SU-DHL-6 (cell line): Measurements from ENCODE around the gene ARPC4.

Experiments used
- EZH2phosphoT487 ChIP-seq: fragments of 200-600 bp; sonication (generic), shearing (Covaris generic); conservative IDR thresholded peaks from 2 replicates; pipeline ENCODE4 v1.6.1; 2018; ENCODE audit warnings: mild to moderate bottlenecking, antibody characterized with exemption, low read length, moderate library complexity, mixed read lengths
- TF ChIP-seq, protein P1 (sequence below): fragments of 200-600 bp; sonication (generic); IDR thresholded peaks from one replicate; pipeline ENCODE4 v1.5.1; 2017; ENCODE audit warnings: antibody characterized with exemption, mild to moderate bottlenecking, low read length, moderate library complexity; ENCODE audit not compliant: insufficient read depth, poor library complexity, severe bottlenecking

GRCh38 chr3:9761919-9762318 lies 31.0 kb upstream of the ARPC4 start:
- TF ChIP-seq EZH2phosphoT487: no peak
- TF ChIP-seq, protein P1, sequence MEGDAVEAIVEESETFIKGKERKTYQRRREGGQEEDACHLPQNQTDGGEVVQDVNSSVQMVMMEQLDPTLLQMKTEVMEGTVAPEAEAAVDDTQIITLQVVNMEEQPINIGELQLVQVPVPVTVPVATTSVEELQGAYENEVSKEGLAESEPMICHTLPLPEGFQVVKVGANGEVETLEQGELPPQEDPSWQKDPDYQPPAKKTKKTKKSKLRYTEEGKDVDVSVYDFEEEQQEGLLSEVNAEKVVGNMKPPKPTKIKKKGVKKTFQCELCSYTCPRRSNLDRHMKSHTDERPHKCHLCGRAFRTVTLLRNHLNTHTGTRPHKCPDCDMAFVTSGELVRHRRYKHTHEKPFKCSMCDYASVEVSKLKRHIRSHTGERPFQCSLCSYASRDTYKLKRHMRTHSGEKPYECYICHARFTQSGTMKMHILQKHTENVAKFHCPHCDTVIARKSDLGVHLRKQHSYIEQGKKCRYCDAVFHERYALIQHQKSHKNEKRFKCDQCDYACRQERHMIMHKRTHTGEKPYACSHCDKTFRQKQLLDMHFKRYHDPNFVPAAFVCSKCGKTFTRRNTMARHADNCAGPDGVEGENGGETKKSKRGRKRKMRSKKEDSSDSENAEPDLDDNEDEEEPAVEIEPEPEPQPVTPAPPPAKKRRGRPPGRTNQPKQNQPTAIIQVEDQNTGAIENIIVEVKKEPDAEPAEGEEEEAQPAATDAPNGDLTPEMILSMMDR: no peak
